HCEC 1CT (cell line): ENCODE results near the gene MRGPRX3.
"Not testable (repeated sequence)": the region's sequence is repeated elsewhere in the genome, so short reads cannot be mapped to it uniquely, and the experiment has no call there.

ENCODE experiments used
- DNase-seq: peaks from one replicate; pipeline ENCODE4 v3.0.0-alpha.2; 2017

The MRGPRX3 gene

GRCh38 chr11:18132341-18132740 lies at the start of gene MRGPRX3:
Gene MRGPRX3, plus strand, starts transcription at chr11:18132571. Its CDS starts 4,632 bp downstream, at chr11:18137203.
- peak; percentile 10 for DNase-seq

DNA sequence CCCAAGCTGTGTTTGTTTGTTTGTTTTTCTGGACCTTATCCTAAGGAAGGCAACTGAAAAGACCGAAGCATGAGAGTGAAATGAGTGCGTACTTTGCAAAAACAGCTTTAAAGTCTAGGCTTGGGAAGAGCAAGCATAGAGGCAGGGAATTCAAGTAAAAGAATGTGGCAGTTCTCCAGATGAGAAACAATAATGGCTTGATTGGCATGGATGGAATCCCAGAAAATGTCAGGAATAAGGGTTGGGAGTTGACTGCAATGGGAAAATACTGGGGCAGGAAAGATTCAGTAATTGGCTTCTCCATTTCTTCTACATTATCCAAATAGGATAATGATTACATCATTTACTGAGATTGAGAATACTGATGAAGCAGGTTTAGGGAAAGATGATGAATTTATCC lies 44.0 kb upstream of the MRGPRX3 start:
- DNase-seq = no peak

DNA sequence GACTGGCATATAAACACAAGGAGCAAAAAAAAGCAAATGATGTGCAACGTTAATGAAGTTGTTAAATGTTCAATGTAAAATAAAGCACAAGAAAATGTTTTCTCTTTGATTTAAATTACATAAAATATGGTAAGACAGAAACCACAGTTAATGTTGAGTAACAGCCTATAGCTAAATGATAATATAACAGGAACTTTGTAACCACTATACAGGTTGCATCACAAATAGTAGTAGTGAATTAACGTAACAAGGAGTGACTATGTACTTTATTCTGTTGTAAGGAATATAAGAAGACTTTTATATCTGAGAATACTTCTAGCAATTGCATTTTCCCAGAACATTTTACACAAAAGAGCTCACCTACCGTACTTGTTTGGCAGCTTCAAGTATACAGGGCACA lies 43.4 kb upstream of the MRGPRX3 start:
- DNase-seq = no peak

DNA sequence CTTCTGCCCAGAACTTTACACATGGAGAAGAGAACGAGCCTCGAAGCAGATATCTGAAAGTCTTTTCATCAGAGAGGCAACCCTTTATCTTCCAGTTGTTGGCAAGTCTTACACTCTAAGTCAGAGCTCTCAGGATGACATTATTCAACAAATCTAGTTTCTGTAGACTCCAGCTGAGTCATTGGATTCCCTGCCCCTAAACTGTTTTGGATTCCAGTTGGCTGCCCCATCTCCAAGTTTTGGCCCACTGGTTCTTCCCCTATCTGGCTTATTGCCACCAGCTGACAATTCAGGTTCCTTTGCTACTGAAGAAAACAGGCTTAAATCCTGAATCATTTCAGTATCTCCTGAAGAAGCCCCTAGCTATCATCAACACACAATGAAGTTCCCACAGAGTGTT lies 40.6 kb upstream of the MRGPRX3 start:
- DNase-seq = no peak

DNA sequence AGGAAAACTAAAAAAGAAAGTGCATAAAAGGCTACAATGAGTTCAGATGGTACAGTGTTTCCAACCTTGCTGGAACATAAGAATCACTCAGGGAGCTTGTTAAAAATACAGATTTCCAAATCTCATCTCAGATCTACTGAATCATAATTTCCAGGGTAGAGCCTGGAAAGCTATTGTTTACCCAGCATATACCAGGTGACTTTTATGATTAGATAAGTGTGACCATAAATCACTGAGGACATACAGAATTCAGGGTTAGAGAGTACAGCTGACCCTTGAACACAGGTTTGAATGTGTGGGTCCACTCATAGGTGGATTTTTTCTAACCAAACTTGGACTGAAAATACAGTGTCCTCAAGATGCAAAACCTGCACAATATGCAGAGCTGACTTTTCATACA lies 38.4 kb upstream of the MRGPRX3 start:
- no peak for DNase-seq

DNA sequence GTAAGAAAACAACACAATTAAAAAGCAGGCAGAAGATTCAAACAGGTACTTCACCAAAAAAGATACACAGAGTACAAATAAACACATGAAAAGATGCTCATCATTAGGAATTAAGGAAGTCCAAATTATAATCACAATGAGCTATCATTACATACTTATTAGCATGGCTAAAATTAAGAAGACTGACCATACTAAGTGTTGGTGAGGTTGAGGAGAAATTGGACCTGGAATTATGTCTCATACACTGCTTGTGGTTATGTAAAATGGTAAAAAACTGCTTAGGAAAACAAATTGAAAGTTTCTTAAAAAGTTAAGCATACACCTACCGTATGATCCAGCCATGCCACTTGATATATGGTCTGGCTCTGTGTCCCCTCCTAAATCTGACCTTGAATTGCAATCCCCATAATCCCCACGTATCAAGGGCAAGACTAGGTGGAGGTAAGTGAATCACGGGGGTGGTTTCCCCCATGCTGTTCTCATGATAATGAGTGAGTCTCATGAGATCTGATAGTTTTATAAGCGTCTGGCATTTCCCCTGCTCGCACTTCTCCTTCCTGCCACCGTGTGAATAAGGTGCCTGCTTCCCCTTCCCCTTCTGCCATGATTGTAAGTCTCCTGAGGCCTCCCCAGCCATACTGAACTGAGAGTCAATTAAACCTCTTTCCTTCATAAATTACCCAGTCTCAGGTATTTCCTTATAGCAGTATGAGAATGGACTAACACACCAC lies 31.3 kb upstream of the MRGPRX3 start:
- DNase-seq = no peak

DNA sequence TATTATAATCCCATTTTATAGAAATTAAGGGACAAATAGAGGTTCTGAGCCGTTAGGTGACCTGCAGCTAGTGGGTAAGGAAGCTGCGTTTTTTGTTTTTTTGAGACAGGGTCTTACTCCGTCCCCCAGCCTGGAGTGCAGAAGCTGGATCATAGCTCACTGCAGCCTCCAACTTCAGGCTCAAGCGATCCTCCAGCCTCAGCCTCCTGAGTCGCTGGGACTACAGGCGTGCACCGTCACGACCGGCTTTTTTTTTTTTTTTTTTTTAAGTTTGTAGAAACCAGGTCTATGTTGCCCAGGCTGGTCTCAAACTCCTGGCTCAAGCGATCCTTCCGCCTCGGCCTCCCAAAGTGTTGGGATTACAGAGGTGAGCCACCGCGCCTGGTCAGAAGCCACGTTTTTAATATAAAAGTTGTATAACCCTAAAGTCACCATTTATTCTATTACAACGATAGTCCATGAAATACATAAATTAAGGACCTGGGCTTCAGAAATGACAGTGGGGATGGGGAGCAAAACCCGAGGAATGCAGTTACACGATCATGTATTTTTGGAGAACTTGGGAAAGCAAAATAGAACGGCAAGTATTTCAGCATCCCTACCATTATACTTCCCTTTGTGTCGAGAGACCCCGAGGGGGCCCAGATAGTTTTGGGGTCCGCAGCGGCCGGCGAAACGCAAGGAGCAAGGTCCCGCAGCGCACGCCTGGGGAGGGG lies 27.1 kb upstream of the MRGPRX3 start:
- no peak for DNase-seq

DNA sequence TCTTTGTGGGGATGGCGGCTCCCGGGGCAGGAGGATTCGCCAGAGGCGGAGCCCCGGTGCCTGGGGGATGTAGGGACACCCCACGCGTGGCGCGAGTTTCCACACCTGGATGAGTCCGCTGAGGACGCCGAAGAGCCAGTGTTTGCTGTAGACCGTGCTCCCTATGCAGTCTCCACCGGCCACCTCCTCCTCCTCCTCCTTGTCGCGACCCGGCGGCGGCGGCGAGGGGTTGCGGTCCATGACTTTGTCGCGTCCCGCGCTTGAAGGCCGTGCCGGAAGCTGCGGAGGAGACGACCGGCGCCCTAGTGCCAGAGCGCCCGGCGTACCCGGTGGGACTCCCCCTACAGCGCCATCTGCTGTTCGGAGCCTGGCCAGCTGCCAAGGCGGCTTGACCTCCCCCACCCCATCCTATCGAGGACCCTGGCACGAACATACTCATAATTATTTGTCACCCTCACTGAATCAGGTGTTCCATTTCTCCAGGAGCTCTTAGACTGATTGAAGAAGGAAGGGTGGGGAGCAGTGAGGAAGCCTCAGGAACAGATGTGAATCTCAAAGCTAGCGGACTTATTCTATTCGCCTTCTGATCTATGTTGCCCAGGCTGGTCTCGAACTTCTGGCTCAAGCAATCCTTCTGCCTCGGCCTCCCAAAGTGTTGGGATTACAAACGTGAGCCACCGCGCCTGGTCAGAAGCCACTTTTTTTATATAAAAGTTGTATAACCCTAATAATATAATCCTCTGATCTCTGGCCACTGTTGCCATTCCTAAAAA lies 26.4 kb upstream of the MRGPRX3 start, which contains the start of gene SAAL1:
Gene SAAL1, minus strand, starts transcription at position 281 of the 773 bp plus-strand sequence. Its CDS starts 41 bp downstream, at position 240.
- DNase-seq = peak; percentile 81

DNA sequence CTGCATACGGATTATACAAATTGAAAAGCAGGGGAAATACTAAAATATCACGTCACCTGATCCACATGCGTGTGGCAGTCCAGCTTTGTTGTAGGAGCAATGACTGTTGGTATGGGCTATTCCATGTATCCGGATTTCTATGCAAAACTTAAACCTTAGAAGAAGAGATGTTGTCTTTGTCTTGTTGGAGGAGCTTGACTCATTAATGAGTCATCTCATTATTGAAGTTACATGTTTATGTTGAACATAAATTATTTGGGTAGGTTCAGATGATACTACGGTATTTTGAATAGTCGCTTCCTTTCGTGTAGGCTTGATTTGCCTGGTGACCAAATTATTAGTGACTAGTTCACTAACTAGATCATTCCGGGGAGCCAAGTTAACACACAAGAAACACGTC lies 25.7 kb upstream of the MRGPRX3 start:
- DNase-seq = peak; percentile 60

DNA sequence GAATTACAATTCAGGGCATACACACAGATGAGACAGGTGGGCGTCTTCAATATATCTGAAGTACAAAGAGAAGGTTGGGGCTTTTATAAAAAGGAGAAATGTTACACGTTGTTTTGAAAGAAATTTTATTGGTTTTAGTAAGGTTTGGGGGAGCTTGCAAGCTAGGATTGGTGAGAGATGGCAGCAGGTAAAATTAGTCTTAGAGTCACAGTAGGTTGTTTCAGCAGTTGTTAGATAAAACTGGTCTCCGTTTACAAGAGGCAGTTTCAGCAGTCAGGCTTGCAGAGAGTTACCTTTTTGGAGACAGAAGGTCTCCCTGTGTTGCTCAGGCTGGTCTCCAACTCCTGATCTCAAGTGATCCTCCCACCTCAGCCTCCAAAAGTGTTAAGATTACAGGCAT lies 24.1 kb upstream of the MRGPRX3 start:
- no peak for DNase-seq

DNA sequence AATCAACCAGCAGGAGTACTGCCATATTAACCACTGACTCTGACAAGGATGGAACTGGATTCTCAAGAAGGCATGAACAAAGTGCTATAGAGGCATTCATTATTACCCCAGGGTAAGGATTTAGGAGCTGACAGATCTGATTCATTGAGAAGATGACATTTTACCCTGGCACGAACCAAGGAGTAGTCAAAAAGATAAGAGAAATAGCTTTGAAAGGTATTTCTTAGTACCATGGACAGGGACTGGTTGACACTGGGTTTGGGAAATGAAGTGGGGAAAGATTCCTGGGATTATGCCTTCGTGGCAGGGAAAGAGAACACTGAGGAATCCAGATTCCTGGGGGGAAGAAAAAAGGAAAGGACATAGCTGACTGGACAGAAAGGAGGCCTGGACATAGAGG lies 21.4 kb upstream of the MRGPRX3 start:
- no peak for DNase-seq

- DNase-seq = peak; percentile 53
Measured at GRCh38 chr11:18115360-18116127, 16.8 kb upstream of the MRGPRX3 start.

DNA sequence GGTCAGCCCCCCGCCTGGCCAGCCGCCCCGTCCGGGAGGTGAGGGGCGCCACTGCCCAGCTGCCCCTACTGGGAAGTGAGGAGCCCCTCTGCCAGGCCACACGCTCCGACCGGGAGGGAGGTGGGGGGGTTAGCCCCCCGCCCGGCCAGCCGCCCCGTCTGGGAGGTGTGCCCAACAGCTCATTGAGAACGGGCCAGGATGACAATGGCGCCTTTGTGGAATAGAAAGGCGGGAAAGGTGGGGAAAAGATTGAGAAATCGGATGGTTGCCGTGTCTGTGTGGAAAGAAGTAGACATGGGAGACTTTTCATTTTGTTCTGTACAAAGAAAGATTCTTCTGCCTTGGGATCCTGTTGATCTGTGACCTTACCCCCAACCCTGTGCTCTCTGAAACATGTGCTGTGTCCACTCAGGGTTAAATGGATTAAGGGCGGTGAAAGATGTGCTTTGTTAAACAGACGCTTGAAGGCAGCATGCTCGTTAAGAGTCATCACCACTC lies 11.0 kb upstream of the MRGPRX3 start:
- not testable (repeated sequence) for DNase-seq

DNA sequence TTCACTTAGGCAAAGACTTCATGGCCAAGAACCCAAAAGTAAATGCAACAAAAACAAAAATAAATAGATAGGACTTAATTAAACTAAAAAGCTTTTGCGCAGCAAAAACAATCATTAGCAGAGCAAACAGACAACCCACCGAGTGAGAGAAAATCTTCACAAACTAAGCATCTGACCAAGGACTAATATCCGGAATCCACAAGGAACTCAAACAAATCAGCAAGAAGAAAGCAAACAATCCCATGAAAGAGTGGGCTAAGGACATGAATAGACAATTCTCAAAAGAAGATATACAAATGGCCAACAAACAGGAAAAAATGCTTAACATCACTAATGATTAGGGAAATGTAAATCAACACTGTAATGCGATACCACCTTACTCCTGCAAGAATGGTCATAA lies 1.3 kb upstream of the MRGPRX3 start:
- DNase-seq = not testable (repeated sequence)

GRCh38 chr11:18135308-18135707 lies 2.9 kb downstream of the MRGPRX3 start:
- no peak for DNase-seq

DNA sequence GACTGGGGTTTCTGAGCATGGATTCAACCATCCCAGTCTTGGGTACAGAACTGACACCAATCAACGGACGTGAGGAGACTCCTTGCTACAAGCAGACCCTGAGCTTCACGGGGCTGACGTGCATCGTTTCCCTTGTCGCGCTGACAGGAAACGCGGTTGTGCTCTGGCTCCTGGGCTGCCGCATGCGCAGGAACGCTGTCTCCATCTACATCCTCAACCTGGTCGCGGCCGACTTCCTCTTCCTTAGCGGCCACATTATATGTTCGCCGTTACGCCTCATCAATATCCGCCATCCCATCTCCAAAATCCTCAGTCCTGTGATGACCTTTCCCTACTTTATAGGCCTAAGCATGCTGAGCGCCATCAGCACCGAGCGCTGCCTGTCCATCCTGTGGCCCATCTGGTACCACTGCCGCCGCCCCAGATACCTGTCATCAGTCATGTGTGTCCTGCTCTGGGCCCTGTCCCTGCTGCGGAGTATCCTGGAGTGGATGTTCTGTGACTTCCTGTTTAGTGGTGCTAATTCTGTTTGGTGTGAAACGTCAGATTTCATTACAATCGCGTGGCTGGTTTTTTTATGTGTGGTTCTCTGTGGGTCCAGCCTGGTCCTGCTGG lies 4.9 kb downstream of the MRGPRX3 start:
- DNase-seq = no peak

- DNase-seq = no peak
Measured at GRCh38 chr11:18140145-18140544, 7.8 kb downstream of the MRGPRX3 start.

DNA sequence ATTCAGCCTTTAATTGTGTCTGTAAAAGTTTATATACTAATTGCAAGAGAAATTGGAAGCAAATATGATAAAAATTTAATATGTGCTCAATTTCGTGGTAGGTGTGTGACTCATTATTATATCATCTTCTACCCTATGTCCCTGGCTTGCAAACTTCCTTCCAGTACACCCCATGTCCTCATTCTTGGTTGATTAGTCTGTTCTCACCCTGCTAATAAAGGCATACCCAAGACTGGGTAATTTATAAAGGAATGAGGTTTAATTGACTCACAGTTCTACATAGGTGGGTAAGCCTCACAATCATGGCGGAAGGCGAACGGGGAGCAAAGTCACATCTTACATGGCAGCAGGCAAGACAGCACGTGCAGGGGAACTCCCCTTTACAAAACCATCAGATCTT lies 11.9 kb downstream of the MRGPRX3 start:
- DNase-seq = peak; percentile 78

GRCh38 chr11:18145025-18145424 lies 12.7 kb downstream of the MRGPRX3 start:
- DNase-seq = no peak

DNA sequence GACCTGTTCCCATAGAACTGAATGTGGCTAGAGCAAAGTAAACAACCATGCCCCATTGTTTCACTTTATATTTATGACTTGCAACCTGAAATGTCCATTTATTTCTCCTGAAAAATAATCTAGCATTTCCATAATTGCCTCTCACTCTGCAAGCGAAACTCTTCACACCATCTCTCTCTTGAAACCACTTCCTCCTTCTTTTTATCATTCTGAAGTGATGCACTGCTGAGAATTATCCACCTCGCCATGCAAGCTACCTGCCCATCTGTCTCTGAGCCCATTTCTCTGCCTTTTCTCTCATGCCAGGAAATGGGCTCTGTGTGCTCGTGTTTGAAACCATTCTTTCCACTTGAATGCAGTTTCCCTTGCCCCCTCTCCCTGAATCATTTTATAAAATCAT lies 13.5 kb downstream of the MRGPRX3 start:
- DNase-seq = no peak

DNA sequence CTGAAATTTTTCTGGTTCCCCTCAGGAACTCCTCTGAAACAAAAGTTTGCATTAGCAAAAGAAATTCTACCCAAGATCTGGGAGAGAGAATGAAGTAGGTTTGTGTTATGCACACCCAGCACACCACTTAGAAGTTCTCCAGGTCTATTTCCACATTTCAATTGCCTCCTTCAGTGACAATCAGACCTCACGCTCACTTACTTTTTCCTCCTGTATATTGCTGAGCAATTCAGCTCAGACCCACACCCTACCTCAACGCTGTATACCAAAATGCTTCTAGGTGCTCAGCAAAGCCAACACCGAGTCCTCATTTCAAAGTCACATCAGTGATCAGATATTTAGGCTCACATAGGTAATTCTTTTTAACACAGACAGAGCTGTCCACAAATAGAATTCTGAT lies 19.2 kb downstream of the MRGPRX3 start:
- no peak for DNase-seq

DNA sequence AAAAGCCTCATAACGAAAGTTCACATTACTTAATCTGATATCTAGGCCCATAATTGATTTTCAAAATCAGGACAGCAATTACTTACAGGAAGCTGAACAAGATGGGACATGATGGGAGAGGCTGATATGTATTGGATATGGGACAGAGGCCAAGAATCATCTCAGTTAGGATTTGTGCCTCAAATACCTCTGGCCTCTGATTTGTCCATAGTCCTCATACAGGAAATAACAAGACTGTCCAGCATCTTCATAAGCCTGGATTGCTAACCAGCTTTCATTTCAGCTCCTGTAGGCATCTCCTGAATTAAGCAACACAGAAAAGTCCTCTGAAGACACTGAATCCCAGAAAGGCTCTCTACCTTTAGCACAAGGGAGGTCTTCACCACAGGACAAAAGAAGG lies 36.0 kb downstream of the MRGPRX3 start:
- DNase-seq = no peak
